ENCODE measurements around the gene HTR3C.
"Not testable (repeated sequence)": the region's sequence is repeated elsewhere in the genome, so short reads cannot be mapped to it uniquely, and the experiment has no call there.

The HTR3C gene

GRCh38 chr3:184031187-184031792 lies 21.6 kb upstream of the HTR3C start, which contains the start of gene HTR3D:
TSS of gene HTR3D (plus strand) at chr3:184031742. CDS start at chr3:184031742, 0 bp downstream.
- DNase-seq, result no peak

- no peak for DNase-seq
Observed at GRCh38 chr3:184037816-184038215, 15.0 kb upstream of the HTR3C start.

GRCh38 chr3:184038307-184038706 lies 14.5 kb upstream of the HTR3C start:
- not testable (repeated sequence) for DNase-seq

GRCh38 chr3:184039414-184039813 lies 13.4 kb upstream of the HTR3C start:
- no peak for DNase-seq

- DNase-seq, result no peak
Observed at GRCh38 chr3:184040010-184040409, 12.8 kb upstream of the HTR3C start.

- no peak for DNase-seq
Observed at GRCh38 chr3:184042617-184043016, 10.2 kb upstream of the HTR3C start.

GRCh38 chr3:184045995-184046394 lies 6.9 kb upstream of the HTR3C start:
- DNase-seq, result no peak

- DNase-seq, result no peak
Observed at GRCh38 chr3:184050217-184050847, 2.5 kb upstream of the HTR3C start.

- DNase-seq, result no peak
Observed at GRCh38 chr3:184058029-184058428, 5.2 kb downstream of the HTR3C start.

GRCh38 chr3:184059424-184059823 lies 6.6 kb downstream of the HTR3C start:
- DNase-seq, result no peak

- DNase-seq, result no peak
Observed at GRCh38 chr3:184062637-184063036, 9.8 kb downstream of the HTR3C start.

GRCh38 chr3:184066211-184066610 lies 13.4 kb downstream of the HTR3C start:
- DNase-seq, result no peak

- DNase-seq, result no peak
Observed at GRCh38 chr3:184067573-184068055, 14.8 kb downstream of the HTR3C start.

- DNase-seq, result no peak
Observed at GRCh38 chr3:184068344-184068743, 15.5 kb downstream of the HTR3C start.

- not testable (repeated sequence) for DNase-seq
Observed at GRCh38 chr3:184071142-184071541, 18.3 kb downstream of the HTR3C start.

GRCh38 chr3:184073621-184074020 lies 20.8 kb downstream of the HTR3C start:
- DNase-seq, result no peak

- DNase-seq, result no peak
Observed at GRCh38 chr3:184075901-184076300, 23.1 kb downstream of the HTR3C start.

GRCh38 chr3:184077881-184078280 lies 25.0 kb downstream of the HTR3C start:
- DNase-seq, result no peak

GRCh38 chr3:184078851-184079250 lies 26.0 kb downstream of the HTR3C start:
- no peak for DNase-seq

GRCh38 chr3:184081116-184081830 lies 28.4 kb downstream of the HTR3C start:
- no peak for DNase-seq

- DNase-seq, result no peak
Observed at GRCh38 chr3:184082034-184082433, 29.2 kb downstream of the HTR3C start.

- DNase-seq, result no peak
Observed at GRCh38 chr3:184082465-184082864, 29.6 kb downstream of the HTR3C start.

- no peak for DNase-seq
Observed at GRCh38 chr3:184085389-184085852, 32.6 kb downstream of the HTR3C start.

GRCh38 chr3:184092199-184092598 lies 39.4 kb downstream of the HTR3C start:
- no peak for DNase-seq

All from CD4-positive, alpha-beta T cell treated with Interleukin-10 for 1 hour (primary cell).